Medulla oblongata (tissue), 1 donor: Measurements from ENCODE around the gene UST.

ENCODE experiments used
- DNase-seq: peaks from one replicate; pipeline ENCODE4 v3.0.0-alpha.2; 2015; ENCODE audit errors: extremely low spot score

Gene UST

DNA sequence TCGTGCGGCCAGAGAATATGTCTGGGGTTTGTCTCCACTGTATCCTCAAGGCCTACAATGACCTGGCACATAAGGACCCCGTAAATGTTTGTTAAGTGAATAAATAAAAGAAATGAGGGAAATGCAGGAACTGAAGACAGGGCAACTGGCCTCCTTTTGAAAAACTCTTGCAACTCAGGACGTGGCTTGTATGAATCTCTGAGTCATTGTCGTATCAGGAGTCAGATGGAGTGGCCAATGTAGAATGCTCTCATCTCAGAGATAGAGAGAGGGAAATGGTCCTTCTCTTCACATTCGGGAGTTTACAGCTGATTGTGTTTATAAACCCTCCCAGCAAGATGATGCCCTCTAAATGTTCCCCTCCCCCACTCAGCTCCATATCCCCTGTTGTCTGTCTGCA, 57.1 kb downstream of the UST start:
- DNase-seq, result no peak

GRCh38 chr6:148805777-148806176, 58.9 kb downstream of the UST start:
- no peak for DNase-seq

DNA sequence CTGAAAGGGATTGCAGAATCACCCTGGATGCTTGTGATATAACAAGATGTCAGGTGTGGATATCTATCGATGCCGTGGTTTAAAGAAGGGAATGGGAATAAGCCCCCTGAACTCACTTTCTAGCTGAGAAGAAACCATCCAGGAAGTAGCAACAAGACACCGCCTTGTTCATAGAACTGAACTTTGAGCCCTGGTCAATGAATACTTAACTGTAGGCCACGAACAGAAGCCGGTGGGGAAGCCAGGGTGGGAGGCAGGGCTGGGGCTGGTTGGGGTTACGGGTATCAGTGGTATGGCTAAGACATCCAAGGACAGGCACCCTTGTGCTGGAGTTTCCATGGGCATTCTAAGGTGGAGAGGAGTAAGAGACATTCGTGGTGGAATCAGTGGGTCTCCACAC, 61.0 kb downstream of the UST start:
- DNase-seq, result no peak

- no peak for DNase-seq
Measured at GRCh38 chr6:148808786-148809304, 62.0 kb downstream of the UST start.

DNA sequence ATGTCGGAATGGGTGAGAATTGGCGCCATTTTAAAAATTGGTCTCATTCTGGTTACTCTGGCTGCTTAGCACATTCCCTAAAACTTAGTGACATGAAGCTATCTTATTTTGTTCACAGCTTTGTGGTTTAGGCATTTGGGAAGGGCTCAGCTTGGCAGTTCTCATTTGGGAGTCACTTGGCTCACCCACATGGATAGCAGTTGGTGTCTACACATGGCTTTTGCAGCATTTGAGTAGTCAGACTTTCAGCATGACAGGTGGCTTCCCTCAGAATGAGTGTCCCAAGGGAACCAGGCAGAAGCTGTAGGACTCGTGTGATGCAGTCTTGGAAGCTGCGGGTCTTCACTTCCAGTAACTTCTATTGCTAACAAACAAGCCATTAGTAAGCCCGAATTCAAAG, 64.6 kb downstream of the UST start:
- DNase-seq, result no peak

GRCh38 chr6:148814082-148814790, 67.4 kb downstream of the UST start:
- DNase-seq, result no peak

- DNase-seq, result no peak
Measured at GRCh38 chr6:148814869-148815268, 68.0 kb downstream of the UST start.

DNA sequence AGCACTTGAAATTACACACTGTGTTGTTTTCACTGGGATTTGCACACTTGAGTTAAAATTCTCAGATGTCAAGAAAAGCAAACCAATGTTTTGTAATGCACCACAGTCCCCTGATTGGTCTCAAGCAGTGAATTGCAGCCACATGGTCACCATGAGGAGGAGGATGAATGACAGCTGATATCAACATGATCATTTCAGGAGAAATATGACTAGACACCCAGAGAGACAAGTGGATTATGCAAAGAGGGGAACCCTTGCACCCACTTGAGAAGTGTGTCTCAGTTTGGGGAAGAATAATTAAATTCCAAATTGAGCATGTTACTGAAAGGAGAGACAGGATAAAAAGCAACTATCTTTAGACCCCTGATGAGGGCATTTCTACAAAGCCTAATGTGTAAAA, 69.3 kb downstream of the UST start:
- no peak for DNase-seq

DNA sequence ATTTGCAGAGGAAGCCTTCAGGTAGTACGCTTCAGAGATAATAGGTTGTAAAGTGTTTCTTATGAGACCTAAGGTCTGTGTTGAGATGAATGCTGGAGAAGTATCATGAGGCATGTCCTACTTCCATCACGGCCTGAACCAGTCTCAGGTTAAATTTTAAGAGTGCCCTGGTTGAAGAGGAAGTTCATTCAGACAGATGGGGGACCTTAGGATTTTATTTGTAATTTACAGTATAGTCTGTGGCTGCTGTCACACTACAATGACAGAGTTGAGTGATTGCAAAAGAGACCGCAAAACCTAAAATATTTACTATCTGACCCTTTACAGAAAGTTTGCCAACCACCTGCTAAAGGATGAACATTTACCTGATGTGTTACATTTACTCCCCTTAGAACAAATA, 70.9 kb downstream of the UST start:
- DNase-seq, result no peak

DNA sequence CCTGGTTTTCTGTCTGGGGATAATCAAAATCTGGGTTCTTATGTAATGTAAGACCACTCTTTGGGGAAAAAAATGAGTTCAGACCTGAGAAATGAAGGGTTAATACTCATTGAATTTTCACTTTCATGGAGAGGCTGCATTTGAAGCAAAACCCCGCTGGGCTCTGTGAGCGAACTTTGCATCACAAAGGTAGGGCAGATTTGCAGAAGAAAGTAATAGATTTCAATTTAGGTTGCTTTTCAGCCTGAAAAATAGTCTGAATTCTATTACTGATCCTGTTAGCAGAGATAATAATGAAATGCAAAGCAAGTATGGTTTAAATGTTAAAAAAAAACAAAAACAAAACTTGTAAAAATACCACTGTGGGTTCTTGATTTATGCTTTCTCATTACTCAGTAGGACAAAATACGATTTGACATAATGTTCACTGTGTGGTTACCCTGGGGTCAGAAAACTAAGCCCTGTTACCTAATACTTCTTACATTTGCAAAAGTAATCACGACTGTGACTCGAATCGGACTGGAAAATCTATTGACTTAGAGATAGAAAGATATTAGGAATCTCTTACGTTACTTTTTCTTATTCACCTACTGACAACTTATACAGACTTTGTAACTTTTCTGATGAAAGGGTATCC, 72.2 kb downstream of the UST start:
- no peak for DNase-seq

- DNase-seq, result no peak
Measured at GRCh38 chr6:148819852-148820251, 73.0 kb downstream of the UST start.

DNA sequence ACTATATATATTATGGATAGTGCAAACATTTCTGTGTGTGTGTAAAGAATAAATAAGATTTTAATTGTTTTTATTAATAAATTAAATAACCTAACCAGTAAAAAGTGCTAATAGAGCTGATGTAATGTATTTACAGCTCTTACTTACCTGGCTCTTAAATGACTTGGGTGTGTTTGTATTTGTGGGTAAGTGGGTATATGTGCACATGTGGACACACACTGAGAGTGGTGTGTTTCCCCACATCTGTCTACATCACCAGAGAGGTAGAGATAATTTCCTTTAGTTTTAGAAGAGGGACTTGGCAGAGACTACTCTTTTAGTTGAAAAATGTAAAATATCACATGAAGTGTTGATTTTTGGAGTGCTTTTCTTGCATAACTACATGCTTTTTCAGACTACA, 76.0 kb downstream of the UST start:
- DNase-seq, result no peak

DNA sequence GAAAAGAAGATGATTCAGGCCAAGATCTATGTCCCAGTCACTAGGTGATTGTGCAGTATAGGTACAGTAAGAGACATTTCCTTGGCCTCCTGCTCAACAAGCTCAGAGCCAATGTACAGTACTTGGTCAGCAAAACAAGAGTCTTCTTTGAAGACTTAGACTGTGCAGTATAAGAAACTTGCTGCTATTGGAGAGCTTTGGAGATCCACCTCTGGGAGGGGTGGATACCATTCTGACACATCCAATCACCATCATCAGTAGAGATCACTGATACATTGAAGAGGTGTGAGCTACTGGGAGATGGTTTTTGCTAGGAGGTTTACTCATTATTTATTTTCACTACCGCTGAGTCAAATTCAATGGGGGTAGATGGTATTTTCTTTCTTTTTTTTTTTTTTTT, 77.5 kb downstream of the UST start:
- no peak for DNase-seq

DNA sequence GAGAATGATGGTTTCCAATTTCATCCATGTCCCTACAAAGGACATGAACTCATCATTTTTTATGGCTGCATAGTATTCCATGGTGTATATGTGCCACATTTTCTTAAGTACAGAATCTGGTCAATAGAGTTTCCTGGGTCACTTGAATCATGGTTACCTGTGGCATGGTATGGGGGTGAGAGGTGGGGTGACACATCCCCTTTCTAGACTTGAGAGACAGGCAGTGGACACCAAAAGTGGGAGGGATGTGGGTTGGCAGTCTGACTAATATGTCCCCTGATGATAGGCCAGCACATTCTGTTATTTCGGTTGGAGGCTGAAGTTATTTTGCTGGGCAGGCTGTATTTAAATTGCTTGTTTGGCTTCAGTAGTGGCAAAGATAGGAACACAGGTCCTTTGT, 78.1 kb downstream of the UST start:
- DNase-seq, result no peak

DNA sequence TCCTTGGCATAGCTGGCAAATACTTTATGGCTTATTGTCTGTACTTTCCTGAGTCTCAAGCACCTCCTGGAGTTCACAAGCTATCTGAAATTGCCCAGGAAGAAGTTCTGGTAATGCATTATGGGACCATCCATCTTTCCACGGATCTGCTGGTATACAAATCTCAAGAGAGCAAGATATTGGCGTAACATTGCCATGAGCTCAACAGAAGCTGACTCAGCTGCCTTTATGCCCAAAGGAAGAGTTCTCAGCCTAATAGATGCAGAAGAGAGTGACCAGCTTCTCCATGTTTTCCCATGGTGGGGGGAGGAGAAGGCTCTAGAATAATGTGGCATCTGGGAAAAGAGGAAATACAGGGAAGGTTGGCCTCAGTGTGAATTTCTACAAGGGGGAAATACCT, 78.7 kb downstream of the UST start:
- DNase-seq, result no peak

DNA sequence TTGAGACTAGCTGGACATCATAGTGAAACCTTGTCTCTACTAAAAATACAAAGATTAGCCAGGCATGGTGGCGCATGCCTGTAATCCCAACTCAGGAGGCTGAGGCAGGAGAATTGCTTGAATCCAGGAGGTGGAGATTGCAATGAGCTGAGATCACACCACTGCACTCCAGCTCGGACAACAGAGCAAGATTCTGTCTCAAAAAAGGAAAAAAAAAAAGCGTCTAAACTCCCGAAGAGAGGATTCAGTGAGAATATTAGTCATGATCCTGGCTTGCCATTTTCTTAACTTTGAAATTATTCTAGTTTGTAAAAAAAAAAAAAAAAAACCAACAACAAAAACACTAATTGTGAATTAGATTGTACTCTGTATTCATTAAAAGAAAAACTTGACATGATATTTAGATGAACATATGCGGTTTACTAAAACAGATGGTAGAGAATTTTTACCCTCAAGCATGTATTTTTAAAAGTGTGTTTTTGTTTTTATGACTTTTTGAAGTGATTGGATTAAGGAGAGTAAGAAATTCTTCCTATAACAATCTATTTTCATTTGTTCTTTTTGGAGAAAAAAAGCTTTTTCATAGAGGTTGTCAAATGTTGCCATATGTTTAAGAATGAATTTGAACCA, 80.7 kb downstream of the UST start:
- no peak for DNase-seq

- no peak for DNase-seq
Measured at GRCh38 chr6:148828047-148828446, 81.2 kb downstream of the UST start.

DNA sequence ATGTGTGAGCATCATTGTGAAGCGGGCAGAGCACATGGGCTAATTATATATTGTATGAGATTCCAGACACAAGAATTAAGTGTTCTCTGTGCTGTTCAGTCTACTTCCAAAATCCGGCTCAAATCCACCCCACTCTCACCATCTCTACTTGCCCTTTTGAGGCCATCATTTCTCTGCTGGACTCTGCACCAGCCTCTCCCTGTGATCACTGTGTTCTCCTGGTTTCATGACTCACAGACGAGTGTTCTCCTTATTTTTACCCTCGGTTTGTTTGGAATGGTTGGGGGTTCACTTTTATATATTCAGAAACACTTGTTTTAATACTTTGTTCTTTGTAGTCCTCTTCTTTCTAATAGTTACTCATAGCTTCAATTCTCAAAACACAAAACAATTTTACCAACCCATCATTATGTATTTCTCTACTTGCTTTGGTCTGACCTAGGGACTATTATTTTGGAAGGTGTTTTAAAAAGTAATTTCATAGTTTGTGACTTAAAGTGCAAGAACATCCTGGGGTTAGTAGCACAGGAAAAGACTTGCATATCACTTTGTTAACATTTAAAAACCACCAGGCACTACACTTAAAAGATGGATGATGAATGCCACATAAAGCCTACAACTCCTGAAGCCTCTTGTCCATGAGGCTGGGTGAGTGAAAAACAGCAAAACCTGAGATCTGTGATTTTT, 82.7 kb downstream of the UST start:
- DNase-seq, result no peak

DNA sequence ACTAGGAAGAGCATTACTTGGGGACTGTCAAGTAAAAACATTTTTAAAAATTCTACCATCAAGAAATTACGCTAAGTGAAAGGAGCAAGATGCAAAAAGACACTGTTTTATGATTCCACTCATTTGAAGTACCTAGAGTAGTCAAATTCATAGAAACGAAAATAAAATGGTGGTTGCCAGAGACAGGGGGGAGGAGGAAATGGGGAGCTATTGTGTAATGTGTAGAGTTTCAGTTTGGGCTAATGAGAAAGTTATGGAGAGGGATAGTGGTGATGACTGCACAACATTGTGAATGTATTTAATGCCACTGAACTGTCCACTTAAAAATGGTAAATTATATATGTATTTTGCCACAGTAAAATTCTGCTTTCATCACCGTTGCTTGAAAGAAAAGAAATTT, 83.8 kb downstream of the UST start:
- no peak for DNase-seq

DNA sequence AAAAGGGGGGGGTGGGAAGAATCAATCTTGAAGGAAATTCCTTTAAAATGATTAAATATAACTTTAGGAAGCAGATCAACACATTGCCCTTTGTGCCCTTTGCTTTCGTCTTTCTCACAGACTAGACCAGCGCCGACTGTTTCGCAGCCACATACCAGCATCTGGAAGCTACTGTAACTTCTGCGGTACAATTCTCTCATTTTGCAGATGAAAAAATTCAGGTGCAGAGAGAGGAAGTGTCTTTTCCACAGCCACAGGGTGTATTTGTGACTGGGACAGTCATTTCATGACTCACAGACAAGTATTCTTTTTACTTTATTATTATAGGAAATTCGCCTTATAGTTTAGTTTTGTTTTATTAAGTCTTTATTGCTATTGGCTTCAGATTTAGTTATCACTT, 84.2 kb downstream of the UST start:
- DNase-seq, result no peak

DNA sequence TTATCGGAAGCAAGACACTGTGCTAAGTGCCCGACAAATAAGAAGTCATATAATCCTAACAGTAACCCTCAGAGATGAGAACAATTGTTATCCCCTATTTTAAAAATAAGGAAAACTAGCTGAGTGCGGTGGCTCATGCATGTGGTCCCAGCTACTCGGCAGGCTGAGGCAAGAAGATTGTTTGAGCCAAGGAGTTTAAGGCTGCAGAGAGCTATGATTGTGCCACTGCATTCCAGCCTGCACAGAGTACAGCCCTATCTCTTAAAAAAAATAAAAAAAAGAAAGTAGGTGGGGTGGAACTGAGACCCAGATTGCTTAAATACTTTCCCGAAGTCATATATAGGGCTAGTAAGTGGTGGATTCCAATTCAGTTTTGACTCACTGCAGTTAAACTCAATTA, 84.7 kb downstream of the UST start:
- no peak for DNase-seq

- DNase-seq, result no peak
Measured at GRCh38 chr6:148835920-148836441, 89.2 kb downstream of the UST start.
